GM19328 (cell line): ENCODE results near the gene TAF8.
"Not testable (repeated sequence)": the region's sequence is repeated elsewhere in the genome, so short reads cannot be mapped to it uniquely, and the experiment has no call there.

ENCODE experiments used
- ATAC-seq: cut with Tn5 transposase; IDR thresholded peaks from one replicate; pipeline ENCODE4 v1.9.1; 2021; ENCODE audit warnings: mild to moderate bottlenecking, moderate library complexity; ENCODE audit not compliant: unreplicated experiment

TAF8 gene

GRCh38 chr6:42028234-42029061, 21.9 kb upstream of the TAF8 start:
- no peak for ATAC-seq

GRCh38 chr6:42029062-42029685, 21.1 kb upstream of the TAF8 start:
- no peak for ATAC-seq

- ATAC-seq = no peak
These were observed 20.4 kb upstream of the TAF8 start for GRCh38 chr6:42029881-42030280.

- ATAC-seq = no peak
These were observed 19.5 kb upstream of the TAF8 start for GRCh38 chr6:42030585-42031506.

- ATAC-seq = no peak
These were observed 18.0 kb upstream of the TAF8 start for GRCh38 chr6:42032366-42032765.

- ATAC-seq = not testable (repeated sequence)
These were observed 12.7 kb upstream of the TAF8 start for GRCh38 chr6:42037669-42038068.

- no peak for ATAC-seq
These were observed 12.2 kb upstream of the TAF8 start for GRCh38 chr6:42038163-42038562.

- ATAC-seq = no peak
These were observed 11.4 kb upstream of the TAF8 start for GRCh38 chr6:42038811-42039408.

GRCh38 chr6:42040856-42041480, 9.4 kb upstream of the TAF8 start:
- no peak for ATAC-seq

- ATAC-seq = no peak
These were observed 8.8 kb upstream of the TAF8 start for GRCh38 chr6:42041481-42042053.

GRCh38 chr6:42042108-42042507, 8.2 kb upstream of the TAF8 start:
- no peak for ATAC-seq

GRCh38 chr6:42043787-42044475, 6.4 kb upstream of the TAF8 start:
- peak; percentile 38 for ATAC-seq

- ATAC-seq = no peak
These were observed 4.5 kb upstream of the TAF8 start for GRCh38 chr6:42045538-42046460.

GRCh38 chr6:42046464-42047212, 3.7 kb upstream of the TAF8 start:
- no peak for ATAC-seq

GRCh38 chr6:42047213-42047590, 3.1 kb upstream of the TAF8 start:
- no peak for ATAC-seq

- no peak for ATAC-seq
These were observed 2.4 kb upstream of the TAF8 start for GRCh38 chr6:42047790-42048405.

GRCh38 chr6:42049116-42049809, 1.1 kb upstream of the TAF8 start:
- no peak for ATAC-seq
